Activated naive CD8-positive, alpha-beta T cell treated with anti-CD3 and anti-CD28 coated beads, Interleukin-2, amount 10 ng/mL, durations not matched to agents 7 days and 5 days (primary cell): ENCODE results near the gene VAV3. TPM values are rescaled to one million over a fixed set of nuclear protein-coding genes. Genes with fewer than 3 reads are reported as not detected.

Source experiments
- ATAC-seq: fragments of 150-1000 bp; cut with Tn5 transposase; one replicate; pipeline ENCODE4 v1.10.0; 2021; ENCODE audit warnings: low read depth, moderate library complexity
- POLR2A ChIA-PET: fragments of 350-600 bp; sonication (Branson Sonifier 250); formaldehyde crosslinking; loops from one replicate; lab custom pipeline; 2021; ENCODE audit warnings: antibody characterized with exemption; lab: Charles Lee
- DNase-seq: peaks from one replicate; pipeline ENCODE4 v3.0.0; 2021
- H3K27ac Mint-ChIP-seq: one replicate; pipeline ENCODE4 v1.8.0; 2022; ENCODE audit warnings: mild to moderate bottlenecking, mixed read lengths
- H3K27me3 Mint-ChIP-seq: one replicate; pipeline ENCODE4 v1.8.0; 2022; ENCODE audit warnings: mild to moderate bottlenecking, moderate library complexity, mixed read lengths
- H3K36me3 Mint-ChIP-seq: one replicate; pipeline ENCODE4 v1.8.0; 2021; ENCODE audit warnings: mild to moderate bottlenecking, mixed read lengths
- H3K4me1 Mint-ChIP-seq: one replicate; pipeline ENCODE4 v1.8.0; 2021; ENCODE audit warnings: mixed read lengths
- H3K4me3 Mint-ChIP-seq: one replicate; pipeline ENCODE4 v1.8.0; 2022; ENCODE audit warnings: mild to moderate bottlenecking, moderate library complexity, mixed read lengths
- H3K9me3 Mint-ChIP-seq: one replicate; pipeline ENCODE4 v1.8.0; 2021; ENCODE audit warnings: mixed read lengths
- total RNA-seq, 2 experiments: library from RNA; stranded (reverse); gene quantifications; one replicate each; pipeline ENCODE4 v1.2.3, GENCODE V29; 2021

Gene VAV3
- total RNA-seq, 2 experiments from 2014 or later = 6.9 to 7.8 TPM

GRCh38 chr1:107829036-107829770 is 135.8 kb downstream of the VAV3 start:
- Mint-ChIP-seq H3K27ac (peak overlapping the region; percentile 82), H3K4me1 (peaks cover 38% of the 10 kb centered on the region), H3K9me3 (no peaks in the 10 kb centered on the region), H3K27me3 (no peaks in the 10 kb centered on the region), H3K36me3 (peaks cover 21% of the 10 kb centered on the region), H3K4me3 (peak overlapping the region; percentile 72)
- ATAC-seq (peak; percentile 84), DNase-seq (no peak)
- POLR2A ChIA-PET = interaction anchor here (0.8 to 1.1 kb wide), 2 partner anchors 10 to 13 kb away, joined by 3 to 4 read pairs; no protein-coding TSS in a partner anchor

GRCh38 chr1:107824946-107825345 is 140.0 kb downstream of the VAV3 start:
- Mint-ChIP-seq H3K36me3 (peaks cover 33% of the 10 kb centered on the region), H3K9me3 (peaks cover 20% of the 10 kb centered on the region), H3K27me3 (no peaks in the 10 kb centered on the region), H3K4me1 (peaks cover 27% of the 10 kb centered on the region), H3K4me3 (no peak overlapping the region), H3K27ac (no peak overlapping the region)
- no peak for ATAC-seq
- POLR2A ChIA-PET = no interaction called here
- no peak for DNase-seq

GRCh38 chr1:107821340-107821739 is 143.6 kb downstream of the VAV3 start:
- Mint-ChIP-seq H3K4me3 (no peak overlapping the region), H3K4me1 (peaks cover 10% of the 10 kb centered on the region), H3K27me3 (no peaks in the 10 kb centered on the region), H3K27ac (peak overlapping the region; percentile 15), H3K36me3 (peaks cover 25% of the 10 kb centered on the region), H3K9me3 (peaks cover 20% of the 10 kb centered on the region)
- POLR2A ChIA-PET = no interaction called here
- no peak for DNase-seq
- ATAC-seq = peak; percentile 45

- Mint-ChIP-seq H3K27ac (no peak overlapping the region), H3K4me3 (no peak overlapping the region), H3K4me1 (peaks cover 10% of the 10 kb centered on the region), H3K36me3 (peaks cover 25% of the 10 kb centered on the region), H3K27me3 (no peaks in the 10 kb centered on the region), H3K9me3 (peaks cover 20% of the 10 kb centered on the region)
- DNase-seq = no peak
- no peak for ATAC-seq
- POLR2A ChIA-PET = no interaction called here
Observed at GRCh38 chr1:107820801-107821200, 144.2 kb downstream of the VAV3 start.

- Mint-ChIP-seq H3K36me3 (peaks cover 24% of the 10 kb centered on the region), H3K4me1 (peaks cover 12% of the 10 kb centered on the region), H3K4me3 (no peak overlapping the region), H3K27me3 (no peaks in the 10 kb centered on the region), H3K27ac (no peak overlapping the region), H3K9me3 (peaks cover 13% of the 10 kb centered on the region)
- no peak for DNase-seq
- no peak for ATAC-seq
- POLR2A ChIA-PET = no interaction called here
Observed at GRCh38 chr1:107817935-107818334, 147.0 kb downstream of the VAV3 start.

- POLR2A ChIA-PET = no interaction called here
- H3K9me3 Mint-ChIP-seq = peaks cover 10% of the 10 kb centered on the region
- H3K4me1 Mint-ChIP-seq = peaks cover 12% of the 10 kb centered on the region
- H3K36me3 Mint-ChIP-seq = peaks cover 20% of the 10 kb centered on the region
- no peak for ATAC-seq
- no peak overlapping the region for H3K27ac Mint-ChIP-seq
- DNase-seq = no peak
- H3K27me3 Mint-ChIP-seq = no peaks in the 10 kb centered on the region
- H3K4me3 Mint-ChIP-seq = no peak overlapping the region
Observed at GRCh38 chr1:107817206-107817605, 147.8 kb downstream of the VAV3 start.

GRCh38 chr1:107810291-107810951 is 154.6 kb downstream of the VAV3 start:
- no peak for DNase-seq
- H3K27ac Mint-ChIP-seq = no peak overlapping the region
- peaks cover 9% of the 10 kb centered on the region for H3K36me3 Mint-ChIP-seq
- peaks cover 2% of the 10 kb centered on the region for H3K27me3 Mint-ChIP-seq
- no peak overlapping the region for H3K4me3 Mint-ChIP-seq
- H3K9me3 Mint-ChIP-seq = peaks cover 2% of the 10 kb centered on the region
- ATAC-seq = no peak
- peaks cover 11% of the 10 kb centered on the region for H3K4me1 Mint-ChIP-seq
- POLR2A ChIA-PET = no interaction called here

- Mint-ChIP-seq H3K4me1 (peaks cover 28% of the 10 kb centered on the region), H3K9me3 (peaks cover 2% of the 10 kb centered on the region), H3K4me3 (no peak overlapping the region), H3K36me3 (peaks cover 16% of the 10 kb centered on the region), H3K27me3 (peaks cover 2% of the 10 kb centered on the region), H3K27ac (no peak overlapping the region)
- ATAC-seq (no peak), DNase-seq (no peak)
- POLR2A ChIA-PET = no interaction called here
Observed at GRCh38 chr1:107807855-107808254, 157.1 kb downstream of the VAV3 start.

GRCh38 chr1:107807405-107807804 is 157.6 kb downstream of the VAV3 start:
- Mint-ChIP-seq H3K27ac (no peak overlapping the region), H3K27me3 (peaks cover 2% of the 10 kb centered on the region), H3K4me1 (peaks cover 30% of the 10 kb centered on the region), H3K36me3 (peaks cover 16% of the 10 kb centered on the region), H3K4me3 (no peak overlapping the region), H3K9me3 (peaks cover 2% of the 10 kb centered on the region)
- DNase-seq (no peak), ATAC-seq (no peak)
- POLR2A ChIA-PET = no interaction called here

- Mint-ChIP-seq H3K9me3 (peaks cover 2% of the 10 kb centered on the region), H3K36me3 (peaks cover 16% of the 10 kb centered on the region), H3K4me1 (peaks cover 30% of the 10 kb centered on the region), H3K4me3 (no peak overlapping the region), H3K27ac (no peak overlapping the region), H3K27me3 (peaks cover 2% of the 10 kb centered on the region)
- no peak for DNase-seq
- POLR2A ChIA-PET = no interaction called here
- no peak for ATAC-seq
Observed at GRCh38 chr1:107806902-107807301, 158.1 kb downstream of the VAV3 start.

GRCh38 chr1:107804741-107805140 is 160.2 kb downstream of the VAV3 start:
- no peak for ATAC-seq
- no peaks in the 10 kb centered on the region for H3K27me3 Mint-ChIP-seq
- peaks cover 28% of the 10 kb centered on the region for H3K4me1 Mint-ChIP-seq
- DNase-seq = no peak
- H3K4me3 Mint-ChIP-seq = peak overlapping the region; percentile 60
- POLR2A ChIA-PET = no interaction called here
- peak overlapping the region; percentile 77 for H3K27ac Mint-ChIP-seq
- H3K36me3 Mint-ChIP-seq = peaks cover 24% of the 10 kb centered on the region
- H3K9me3 Mint-ChIP-seq = peaks cover 6% of the 10 kb centered on the region

GRCh38 chr1:107804134-107804533 is 160.8 kb downstream of the VAV3 start:
- POLR2A ChIA-PET = no interaction called here
- H3K27ac Mint-ChIP-seq = peak overlapping the region; percentile 73
- peak overlapping the region; percentile 60 for H3K4me3 Mint-ChIP-seq
- peaks cover 6% of the 10 kb centered on the region for H3K9me3 Mint-ChIP-seq
- H3K36me3 Mint-ChIP-seq = peaks cover 24% of the 10 kb centered on the region
- ATAC-seq (peak; percentile 71), DNase-seq (no peak)
- H3K27me3 Mint-ChIP-seq = no peaks in the 10 kb centered on the region
- peaks cover 29% of the 10 kb centered on the region for H3K4me1 Mint-ChIP-seq

- Mint-ChIP-seq H3K4me1 (peaks cover 29% of the 10 kb centered on the region), H3K36me3 (peaks cover 24% of the 10 kb centered on the region)
Observed at GRCh38 chr1:107803579-107803978, 161.4 kb downstream of the VAV3 start.

GRCh38 chr1:107802654-107803053 is 162.3 kb downstream of the VAV3 start:
- Mint-ChIP-seq H3K4me1 (peaks cover 27% of the 10 kb centered on the region), H3K4me3 (no peak overlapping the region), H3K36me3 (peaks cover 24% of the 10 kb centered on the region), H3K9me3 (peaks cover 6% of the 10 kb centered on the region), H3K27me3 (no peaks in the 10 kb centered on the region), H3K27ac (peak overlapping the region; percentile 12)
- ATAC-seq = no peak
- no peak for DNase-seq
- POLR2A ChIA-PET = no interaction called here

More at GRCh38 chr1:107803579-107803978, 161.4 kb downstream of the VAV3 start:
- H3K27me3 Mint-ChIP-seq = no peaks in the 10 kb centered on the region
- H3K4me3 Mint-ChIP-seq = no peak overlapping the region
- H3K9me3 Mint-ChIP-seq = peaks cover 6% of the 10 kb centered on the region
- no peak for ATAC-seq
- POLR2A ChIA-PET = no interaction called here
- DNase-seq = no peak
- H3K27ac Mint-ChIP-seq = no peak overlapping the region
